HG02852 (cell line): ENCODE data around the gene ERO1B.

Experiments
- ATAC-seq: cut with Tn5 transposase; IDR thresholded peaks from one replicate; pipeline ENCODE4 v1.9.1; 2021; ENCODE audit warnings: mild to moderate bottlenecking, moderate library complexity; ENCODE audit not compliant: unreplicated experiment

The ERO1B gene

DNA sequence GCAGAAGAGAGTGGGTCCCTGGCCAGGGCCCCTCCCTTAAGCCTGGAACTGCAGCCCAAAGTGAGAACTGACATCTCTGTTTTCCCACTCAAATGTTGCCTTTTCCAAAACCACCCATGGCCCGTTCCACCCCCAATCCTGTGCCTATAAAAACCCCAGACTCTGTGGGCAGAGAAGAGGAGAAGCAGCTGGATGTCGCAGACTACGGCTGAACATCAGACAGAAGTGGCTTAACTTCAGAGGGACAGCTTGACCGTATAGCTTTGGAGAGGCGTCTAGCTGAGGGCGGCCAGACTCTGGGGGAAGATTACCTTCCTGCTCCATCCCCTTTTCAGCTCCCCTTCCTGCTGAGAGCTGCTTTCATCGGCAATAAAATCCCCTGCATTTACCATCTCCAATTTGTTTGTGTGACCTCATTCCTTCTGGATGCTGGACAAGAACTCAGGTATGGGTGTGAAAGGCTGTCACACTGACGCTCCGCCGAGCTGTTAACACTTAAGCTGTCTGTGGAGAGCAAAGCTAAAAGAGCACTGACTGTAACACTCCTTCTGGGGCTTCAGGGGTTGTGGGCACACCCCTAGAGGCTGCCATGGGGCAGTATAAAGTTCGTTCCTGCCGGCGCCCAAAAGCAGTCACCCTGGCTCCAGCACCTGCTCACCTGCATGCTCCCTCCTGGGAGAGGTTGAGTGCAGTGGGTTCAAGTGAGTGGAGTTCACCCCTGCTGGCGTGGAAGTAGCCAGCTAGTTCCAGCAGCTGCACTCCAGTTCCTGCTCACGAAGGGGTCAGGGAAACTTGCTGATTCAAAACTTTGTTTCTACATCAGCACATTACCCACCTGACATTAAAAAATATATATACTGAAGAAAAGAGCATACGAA, 19.6 kb upstream of the ERO1B start:
- no peak for ATAC-seq

- ATAC-seq, result no peak
Observed at GRCh38 chr1:236297161-236297560, 15.4 kb upstream of the ERO1B start.

DNA sequence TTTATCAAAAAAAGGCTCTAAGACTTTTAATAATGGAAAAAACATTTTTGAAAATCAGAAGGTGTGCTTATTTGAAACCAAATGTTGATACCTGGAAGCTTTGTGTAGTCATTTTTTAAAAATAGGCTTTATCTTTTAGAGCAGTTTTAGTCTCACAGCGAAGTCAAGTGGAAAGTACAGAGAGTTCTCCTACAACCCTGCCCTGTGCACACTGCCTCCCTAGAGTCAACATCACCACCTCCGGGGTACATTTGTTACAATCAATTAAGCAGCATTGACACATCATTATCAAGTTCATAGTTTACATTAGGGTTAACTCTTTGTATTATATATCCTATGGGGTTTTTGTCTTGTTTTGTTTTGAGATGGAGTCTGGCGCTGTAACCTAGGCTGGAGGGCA, 10.7 kb upstream of the ERO1B start:
- no peak for ATAC-seq

DNA sequence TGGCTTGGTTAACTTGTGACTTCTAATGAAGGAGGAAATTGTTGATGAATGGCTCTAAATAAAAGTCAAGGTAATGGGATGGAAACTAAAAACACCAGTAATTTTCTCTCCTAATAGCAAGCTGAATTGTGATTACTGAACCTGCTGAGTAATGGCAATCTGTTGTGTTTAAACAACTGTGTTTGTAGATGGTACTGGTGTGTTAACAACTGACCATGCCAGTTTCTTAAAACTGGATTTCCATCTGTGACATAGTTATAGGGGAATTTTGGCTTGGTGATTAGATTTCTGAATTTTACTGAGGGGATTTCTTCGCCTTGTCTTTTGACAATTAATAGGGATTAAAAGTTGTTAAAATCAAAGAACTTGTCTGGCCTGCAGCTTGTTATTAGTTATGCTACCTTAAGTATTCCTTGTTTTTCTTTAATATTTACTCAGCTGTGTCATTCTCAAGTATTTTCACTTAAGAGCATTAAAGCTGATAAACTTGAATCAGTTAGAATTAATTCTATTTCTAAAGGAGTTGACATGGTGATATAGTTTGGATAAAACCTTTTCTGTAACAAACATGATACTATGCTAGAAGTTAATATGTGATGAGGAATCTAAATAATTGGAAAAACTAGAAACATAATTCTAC, 7.9 kb upstream of the ERO1B start:
- no peak for ATAC-seq

DNA sequence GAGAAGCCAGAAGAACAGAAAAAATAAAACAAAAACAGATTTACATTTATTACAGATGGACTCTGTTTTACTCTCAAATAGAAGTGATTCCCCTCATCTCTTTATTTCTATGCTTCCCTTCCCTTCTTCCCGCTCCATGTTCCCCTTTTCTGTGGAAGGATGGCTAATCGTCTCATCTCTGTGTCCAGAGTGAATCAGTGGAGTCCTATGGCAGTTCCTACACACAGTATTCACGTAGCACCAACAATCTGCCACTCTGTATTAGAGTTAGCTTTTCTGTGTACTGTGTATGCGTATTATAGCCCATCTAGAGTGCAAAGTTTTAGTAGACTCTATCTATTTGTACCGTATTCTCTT, 6.8 kb upstream of the ERO1B start:
- no peak for ATAC-seq

DNA sequence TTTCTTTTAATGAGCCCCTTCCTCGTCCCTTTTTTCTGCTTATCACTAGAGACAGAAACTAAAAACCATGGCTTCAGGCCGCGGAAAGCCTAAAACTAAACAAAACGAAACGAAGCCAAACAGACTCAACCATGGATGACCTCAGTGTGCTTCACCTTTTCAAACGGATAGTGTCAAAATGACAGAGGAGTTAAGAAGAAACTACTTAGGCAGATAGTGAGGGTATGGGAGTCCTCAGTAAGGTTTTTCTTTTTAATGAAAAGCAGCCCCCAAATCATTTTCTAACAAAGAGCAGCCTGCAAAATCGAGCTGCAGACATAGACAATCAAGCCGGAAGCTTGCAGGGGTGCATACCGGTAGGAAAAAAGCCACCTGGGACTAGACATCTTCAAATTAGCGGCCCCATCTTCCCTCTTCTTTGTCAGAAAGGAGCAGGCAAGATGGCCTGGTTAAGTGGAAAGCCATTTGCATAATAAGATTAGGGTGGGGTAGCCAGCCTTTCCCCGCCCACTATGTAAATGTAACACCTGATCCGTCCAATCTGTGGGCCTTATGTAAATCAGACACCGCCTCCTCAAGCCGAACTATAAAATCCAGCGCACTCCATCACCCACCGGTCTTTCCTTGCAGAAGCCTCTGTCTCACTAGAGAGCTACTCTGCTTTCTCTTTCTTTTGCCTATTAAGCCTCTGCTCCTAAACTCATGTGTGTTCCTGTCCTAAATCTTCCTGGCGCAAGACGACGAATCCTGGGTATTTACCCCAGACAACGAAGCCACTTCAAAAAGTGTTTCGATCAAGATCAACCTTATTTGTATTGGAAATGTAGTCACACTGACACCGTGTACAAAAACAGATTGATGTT, 6.2 kb upstream of the ERO1B start:
- ATAC-seq, result no peak

GRCh38 chr1:236287356-236287755, 5.6 kb upstream of the ERO1B start:
- ATAC-seq, result no peak

GRCh38 chr1:236284291-236284721, 2.5 kb upstream of the ERO1B start:
- peak; percentile 56 for ATAC-seq

- ATAC-seq, result no peak
Observed at GRCh38 chr1:236282719-236283118, 961 bp upstream of the ERO1B start.

DNA sequence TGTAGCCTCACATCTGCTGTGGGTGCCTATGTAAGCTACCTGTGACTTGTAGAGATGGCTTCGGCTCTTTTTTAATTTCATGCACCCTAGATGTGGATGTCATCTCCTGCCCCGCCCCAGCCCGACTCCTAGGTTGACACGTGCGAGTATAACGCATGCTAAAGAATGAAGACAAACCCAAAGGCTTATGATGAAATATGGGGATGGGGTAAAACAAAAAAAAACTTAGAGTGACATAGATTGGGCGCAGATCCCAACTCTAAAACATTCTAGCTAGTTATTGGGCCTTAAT, 613 bp upstream of the ERO1B start:
- ATAC-seq, result peak; percentile 1

DNA sequence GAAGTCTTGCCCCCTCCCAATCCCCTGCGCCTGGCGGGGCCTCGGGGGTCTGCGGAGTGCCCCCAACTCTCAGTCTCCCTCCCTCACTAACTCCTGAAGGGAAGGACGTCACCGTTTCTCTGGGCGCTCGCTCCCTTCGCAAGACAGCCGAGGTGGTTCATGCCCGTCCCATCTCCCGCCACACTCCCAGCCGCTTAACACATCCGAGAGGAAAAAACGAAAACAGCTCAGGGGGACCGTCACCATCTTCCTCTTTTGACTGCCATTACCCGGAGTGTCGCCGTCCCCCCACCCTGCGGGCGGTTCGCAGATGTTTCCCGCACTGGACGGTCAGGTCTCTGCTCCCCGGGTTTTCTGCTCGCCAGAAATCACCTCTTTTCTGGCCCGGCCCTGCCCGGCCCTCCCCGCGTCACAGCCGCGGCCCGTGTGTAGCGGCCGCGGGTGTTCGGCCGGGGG, 532 bp downstream of the ERO1B start:
- ATAC-seq, result peak; percentile 21

- no peak for ATAC-seq
Observed at GRCh38 chr1:236280438-236281197, 1.1 kb downstream of the ERO1B start.

- peak; percentile 50 for ATAC-seq
Observed at GRCh38 chr1:236275586-236275985, 6.2 kb downstream of the ERO1B start.

GRCh38 chr1:236275061-236275460, 6.7 kb downstream of the ERO1B start:
- ATAC-seq, result no peak

DNA sequence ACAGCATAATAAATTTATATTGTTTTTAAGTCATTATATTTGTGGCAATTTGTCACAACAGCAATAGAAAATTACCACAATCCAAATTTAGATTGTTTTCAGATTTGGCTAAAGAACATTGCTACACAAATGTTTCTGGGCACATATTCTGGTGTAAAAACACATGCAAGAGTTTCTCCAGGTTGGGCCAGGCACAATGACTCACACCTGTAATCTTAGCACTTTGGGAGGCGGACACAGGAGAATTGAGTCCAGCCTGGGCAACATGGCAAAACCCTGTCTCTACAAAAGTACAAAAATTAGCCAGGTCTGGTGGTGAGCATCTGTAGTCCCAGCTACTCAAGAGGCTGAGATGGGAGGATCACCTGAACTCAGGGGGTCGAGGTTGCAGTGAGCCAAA, 8.4 kb downstream of the ERO1B start:
- ATAC-seq, result no peak

- ATAC-seq, result no peak
Observed at GRCh38 chr1:236269439-236269838, 12.3 kb downstream of the ERO1B start.

GRCh38 chr1:236261898-236262297, 19.9 kb downstream of the ERO1B start:
- ATAC-seq, result no peak

DNA sequence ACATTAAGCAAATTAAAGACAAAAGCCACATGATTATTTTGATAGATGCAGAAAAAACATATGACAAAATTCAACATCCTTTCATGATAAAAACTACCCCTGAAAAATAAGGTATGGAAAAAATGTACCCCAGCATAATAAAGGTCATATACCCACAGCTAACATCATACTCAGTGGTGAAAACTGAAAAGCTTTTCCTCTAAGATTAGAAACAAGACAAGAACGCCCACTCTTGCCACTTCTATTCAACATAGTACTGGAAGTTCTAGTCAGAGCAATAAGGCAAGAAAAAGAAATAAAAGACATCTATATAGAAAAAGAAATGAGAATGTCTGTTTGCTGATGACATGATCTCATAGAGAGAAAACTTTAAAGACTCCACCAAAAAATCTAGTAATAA, 20.7 kb downstream of the ERO1B start:
- ATAC-seq, result no peak

- no peak for ATAC-seq
Observed at GRCh38 chr1:236259043-236259442, 22.7 kb downstream of the ERO1B start.

GRCh38 chr1:236258114-236258622, 23.6 kb downstream of the ERO1B start:
- no peak for ATAC-seq

- no peak for ATAC-seq
Observed at GRCh38 chr1:236257216-236257615, 24.5 kb downstream of the ERO1B start.
